HG02981 (cell line): Measurements from ENCODE around the gene DSC1.
"Not testable (repeated sequence)": the region's sequence is repeated elsewhere in the genome, so short reads cannot be mapped to it uniquely, and the experiment has no call there.

ENCODE experiments used
- ATAC-seq: cut with Tn5 transposase; IDR thresholded peaks from one replicate; pipeline ENCODE4 v1.9.1; 2021; ENCODE audit warnings: mild to moderate bottlenecking, moderate library complexity; ENCODE audit not compliant: unreplicated experiment

Gene DSC1

DNA sequence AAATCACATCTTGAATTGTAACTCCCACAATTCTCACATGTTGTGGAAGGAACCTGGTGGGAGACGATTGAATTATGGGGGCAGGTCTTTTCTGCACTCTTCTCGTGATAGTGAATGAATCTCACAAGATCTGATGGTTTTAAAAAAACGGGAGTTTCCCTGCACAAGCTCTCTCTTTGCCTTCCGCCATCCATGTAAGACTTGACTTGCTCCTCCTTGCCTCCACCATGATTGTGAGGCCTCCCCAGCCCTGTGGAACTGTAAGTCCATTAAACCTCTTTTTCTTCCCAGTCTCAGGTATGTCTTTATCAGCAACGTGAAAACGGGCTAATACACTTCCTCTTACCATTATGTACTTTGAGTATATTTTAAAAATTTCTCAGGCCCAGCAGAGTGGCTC lies 14.7 kb upstream of the DSC1 start:
- ATAC-seq, result not testable (repeated sequence)

GRCh38 chr18:31176531-31176930 lies 13.9 kb upstream of the DSC1 start:
- ATAC-seq, result no peak

GRCh38 chr18:31171144-31171839 lies 8.6 kb upstream of the DSC1 start:
- ATAC-seq, result no peak

- no peak for ATAC-seq
Measured at GRCh38 chr18:31170335-31170734, 7.7 kb upstream of the DSC1 start.

DNA sequence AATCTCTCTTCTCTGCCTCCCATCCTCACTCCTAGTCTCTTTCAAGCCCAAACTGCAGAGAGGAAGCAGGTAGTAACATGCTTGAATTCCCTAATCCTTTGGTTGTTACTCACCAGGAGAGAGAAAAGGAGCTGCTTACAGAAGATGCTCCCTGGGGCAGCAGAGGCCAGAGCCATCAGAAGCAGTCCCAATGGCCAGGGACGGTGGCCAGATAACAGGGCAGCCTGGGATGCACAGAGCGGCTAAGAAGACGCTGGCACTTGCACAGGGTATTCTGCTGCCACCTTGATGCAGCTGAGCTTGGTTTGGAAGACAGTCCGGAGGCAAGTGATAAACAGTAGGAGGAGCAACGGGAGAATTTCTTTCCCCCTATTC lies 250 bp downstream of the DSC1 start:
- ATAC-seq, result no peak

- no peak for ATAC-seq
Measured at GRCh38 chr18:31161757-31162418, 768 bp downstream of the DSC1 start.

GRCh38 chr18:31156821-31157763 lies 5.6 kb downstream of the DSC1 start:
- no peak for ATAC-seq

GRCh38 chr18:31155498-31155897 lies 7.2 kb downstream of the DSC1 start:
- ATAC-seq, result no peak

GRCh38 chr18:31154181-31154580 lies 8.5 kb downstream of the DSC1 start:
- no peak for ATAC-seq

DNA sequence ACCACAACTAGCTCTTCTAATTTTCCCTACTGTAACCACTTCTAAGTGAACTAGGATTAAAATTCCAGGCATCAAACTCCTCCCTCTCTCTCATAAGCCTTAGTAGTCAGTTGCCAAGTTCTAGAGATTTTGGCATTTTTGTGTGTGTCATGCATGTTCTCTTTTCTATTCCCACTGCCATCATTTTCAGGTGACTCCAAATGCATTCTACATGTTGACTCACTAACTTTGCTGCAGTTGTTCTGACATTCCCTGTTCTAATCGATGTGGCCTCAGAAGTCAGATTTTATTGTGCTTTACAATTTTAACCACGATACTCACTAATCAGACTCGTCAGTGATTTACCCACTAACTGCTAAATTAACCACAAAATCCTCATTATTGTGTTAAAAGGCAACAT lies 13.3 kb downstream of the DSC1 start:
- no peak for ATAC-seq

GRCh38 chr18:31148600-31148999 lies 14.1 kb downstream of the DSC1 start:
- ATAC-seq, result no peak

GRCh38 chr18:31146809-31147208 lies 15.8 kb downstream of the DSC1 start:
- no peak for ATAC-seq

- ATAC-seq, result no peak
Measured at GRCh38 chr18:31143025-31143424, 19.6 kb downstream of the DSC1 start.

DNA sequence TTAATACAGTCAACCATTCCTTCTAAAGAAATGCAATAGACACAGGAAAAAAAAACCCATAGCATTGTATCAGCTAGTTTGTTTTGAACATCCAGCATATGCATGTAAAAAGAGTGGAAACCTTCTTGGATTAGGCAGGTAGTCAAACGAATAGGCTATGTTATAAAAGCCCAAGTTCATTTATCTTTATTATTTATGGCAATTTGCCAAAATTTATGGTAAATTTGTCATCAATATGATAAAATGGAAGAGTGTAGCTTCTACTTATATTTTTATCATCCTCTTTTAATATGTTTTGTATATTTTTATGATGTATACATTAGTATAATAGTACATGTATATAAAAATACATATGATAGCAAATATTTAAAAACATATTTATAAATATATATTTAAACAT lies 23.9 kb downstream of the DSC1 start:
- no peak for ATAC-seq

GRCh38 chr18:31134988-31135529 lies 27.6 kb downstream of the DSC1 start:
- ATAC-seq, result no peak

DNA sequence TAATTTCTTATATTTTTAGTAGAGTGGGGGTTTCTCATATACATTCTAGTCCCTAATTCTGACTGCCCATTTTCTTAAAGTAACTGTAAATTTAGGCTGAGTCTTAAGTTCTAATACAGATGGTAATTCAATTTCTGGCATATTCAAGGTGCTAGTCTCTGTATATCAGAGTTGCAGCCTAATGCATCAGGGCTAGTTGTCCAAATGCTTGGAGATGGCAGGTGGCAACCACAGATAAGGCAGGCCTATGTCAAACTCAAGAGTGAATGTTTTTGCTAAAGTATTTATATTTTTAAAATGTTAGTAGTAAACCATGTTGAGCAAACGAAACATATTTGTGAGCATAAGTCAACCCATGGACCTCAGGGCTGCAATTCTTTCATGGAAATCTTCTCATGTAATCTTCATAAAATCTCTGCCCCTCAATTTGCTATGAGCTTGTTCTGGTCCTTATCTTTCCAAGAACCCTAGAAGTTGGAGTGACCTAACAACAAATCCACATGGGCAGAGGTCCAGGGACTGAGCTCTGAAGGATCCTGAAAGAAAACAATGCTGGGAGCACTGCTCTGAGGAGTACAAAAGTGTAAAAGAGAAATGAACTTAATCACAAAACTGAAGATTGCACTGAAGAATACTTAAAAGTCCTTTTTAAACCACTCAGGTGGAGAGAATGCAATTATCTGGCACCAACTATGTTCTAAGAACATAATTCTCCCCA lies 33.1 kb downstream of the DSC1 start:
- ATAC-seq, result no peak

- ATAC-seq, result no peak
Measured at GRCh38 chr18:31125878-31126277, 36.8 kb downstream of the DSC1 start.

DNA sequence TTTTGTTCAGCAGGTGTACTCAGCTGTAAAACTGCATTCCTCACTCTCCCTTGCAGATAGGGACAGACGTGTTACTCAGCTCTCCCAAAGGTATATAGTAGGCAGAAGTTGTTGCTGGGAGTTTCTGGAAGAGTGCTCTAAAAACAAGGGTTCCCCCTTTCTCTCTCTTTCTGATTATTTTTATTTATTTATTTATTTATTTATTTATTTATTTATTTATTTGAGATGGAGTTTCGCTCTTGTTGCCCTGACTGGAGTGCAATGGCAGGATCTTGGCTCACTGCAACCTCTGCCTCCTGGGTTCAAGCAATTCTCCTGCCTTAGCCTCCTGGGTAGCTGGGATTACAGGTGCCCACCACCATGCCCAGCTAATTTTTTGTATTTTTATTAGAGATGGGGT lies 39.5 kb downstream of the DSC1 start:
- ATAC-seq, result not testable (repeated sequence)

GRCh38 chr18:31120594-31120993 lies 42.1 kb downstream of the DSC1 start:
- ATAC-seq, result no peak

DNA sequence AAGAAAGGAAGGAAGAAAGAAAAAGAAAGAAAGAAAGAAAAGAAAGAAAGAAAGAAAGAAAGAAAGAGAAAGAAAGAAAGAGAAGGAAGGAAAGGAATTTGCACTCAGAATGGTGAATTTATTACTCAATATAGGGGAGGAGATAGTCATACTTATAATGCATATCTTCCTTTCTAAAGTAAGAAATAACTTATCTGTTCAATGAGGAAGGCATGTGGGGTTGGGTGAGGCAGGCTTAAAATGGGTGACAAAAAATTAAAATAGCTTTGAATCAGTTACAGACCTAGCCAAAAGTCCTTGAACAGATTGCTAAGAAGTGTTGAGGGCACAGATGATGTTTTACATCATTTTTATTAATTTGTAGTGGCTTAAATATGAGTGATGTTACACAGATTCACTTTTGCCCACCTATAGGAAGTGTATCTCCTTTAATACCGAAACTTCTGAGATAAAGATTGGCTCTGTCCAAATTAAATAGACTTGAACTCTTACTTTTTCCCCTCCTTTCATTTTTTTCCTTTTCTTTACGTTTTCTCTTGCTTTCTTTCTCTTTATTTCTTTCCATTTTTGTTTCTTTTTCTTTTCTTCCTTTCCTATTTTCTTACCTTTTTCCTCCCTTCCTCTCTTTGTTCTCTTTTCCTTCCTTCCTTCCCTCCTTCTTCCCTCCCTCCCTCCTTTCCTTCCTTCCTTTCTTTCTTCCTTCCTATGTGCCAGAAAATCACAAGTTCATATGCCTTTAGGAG lies 45.6 kb downstream of the DSC1 start:
- no peak for ATAC-seq
